Ovary (tissue), 3 donors: ENCODE results near the gene TNFRSF19.

Experiments used
- EP300 ChIP-seq: sonication (generic); formaldehyde crosslinking; IDR thresholded peaks from one replicate; pipeline ENCODE4 v1.6.1; 2017; ENCODE audit warnings: antibody characterized with exemption
- TF ChIP-seq, protein P1 (sequence below), 3 donors: fragments of 450-650 bp in 2 of 3; fragments of 200-600 bp in 1 of 3; IDR thresholded peaks; one replicate each; pipeline versions ENCODE4 v1.5.1 to v1.8.0; 2016 to 2022; ENCODE audit warnings: antibody characterized with exemption in 3 of 3, mild to moderate bottlenecking in 1 of 3
- donor health status: DM: no; HTN: no; CAD: no.

DNA sequence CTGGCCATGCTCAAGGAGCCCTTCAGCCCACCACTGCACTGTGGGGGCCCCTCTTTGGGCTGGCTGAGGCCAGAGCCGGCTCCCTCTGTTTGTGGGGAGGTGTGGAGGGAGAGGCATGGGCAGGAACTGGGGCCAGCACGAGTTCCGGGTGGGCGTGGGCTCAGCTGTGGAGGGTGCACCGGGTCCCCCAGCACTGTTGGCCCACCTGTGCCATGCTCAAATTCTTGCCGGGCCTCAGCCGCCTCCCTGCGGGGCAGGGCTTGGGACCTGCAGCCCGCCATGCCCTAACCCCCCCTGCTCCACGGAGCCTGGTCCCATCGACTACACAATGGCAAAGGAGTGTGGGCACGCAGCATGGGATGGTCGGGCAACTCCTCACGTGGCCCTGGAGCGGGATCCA is 38.8 kb upstream of the TNFRSF19 start:
- TF ChIP-seq, protein P1, sequence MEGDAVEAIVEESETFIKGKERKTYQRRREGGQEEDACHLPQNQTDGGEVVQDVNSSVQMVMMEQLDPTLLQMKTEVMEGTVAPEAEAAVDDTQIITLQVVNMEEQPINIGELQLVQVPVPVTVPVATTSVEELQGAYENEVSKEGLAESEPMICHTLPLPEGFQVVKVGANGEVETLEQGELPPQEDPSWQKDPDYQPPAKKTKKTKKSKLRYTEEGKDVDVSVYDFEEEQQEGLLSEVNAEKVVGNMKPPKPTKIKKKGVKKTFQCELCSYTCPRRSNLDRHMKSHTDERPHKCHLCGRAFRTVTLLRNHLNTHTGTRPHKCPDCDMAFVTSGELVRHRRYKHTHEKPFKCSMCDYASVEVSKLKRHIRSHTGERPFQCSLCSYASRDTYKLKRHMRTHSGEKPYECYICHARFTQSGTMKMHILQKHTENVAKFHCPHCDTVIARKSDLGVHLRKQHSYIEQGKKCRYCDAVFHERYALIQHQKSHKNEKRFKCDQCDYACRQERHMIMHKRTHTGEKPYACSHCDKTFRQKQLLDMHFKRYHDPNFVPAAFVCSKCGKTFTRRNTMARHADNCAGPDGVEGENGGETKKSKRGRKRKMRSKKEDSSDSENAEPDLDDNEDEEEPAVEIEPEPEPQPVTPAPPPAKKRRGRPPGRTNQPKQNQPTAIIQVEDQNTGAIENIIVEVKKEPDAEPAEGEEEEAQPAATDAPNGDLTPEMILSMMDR (IDR thresholded peaks at IDR 0.05), result no peak
- TF ChIP-seq EP300, result no peak
